NCI-H82 treated with DMSO at 0.1 percent for 48 hours (cell line): ENCODE results near the gene CDPF1.
A peak's percentile ranks its signal among the peaks of the same experiment; 100 is the strongest.

Source experiments
- DNase-seq: peaks from one replicate; lab custom pipeline; 2025; ENCODE audit not compliant: unreplicated experiment; lab: John Stamatoyannopoulos, UW

CDPF1 gene

GRCh38 chr22:46250035-46250782 lies at the start of gene CDPF1:
CDPF1 (minus strand) TSS chr22:46250293; CDS start chr22:46248284, 2,009 bp downstream.
- no peak for DNase-seq

DNA sequence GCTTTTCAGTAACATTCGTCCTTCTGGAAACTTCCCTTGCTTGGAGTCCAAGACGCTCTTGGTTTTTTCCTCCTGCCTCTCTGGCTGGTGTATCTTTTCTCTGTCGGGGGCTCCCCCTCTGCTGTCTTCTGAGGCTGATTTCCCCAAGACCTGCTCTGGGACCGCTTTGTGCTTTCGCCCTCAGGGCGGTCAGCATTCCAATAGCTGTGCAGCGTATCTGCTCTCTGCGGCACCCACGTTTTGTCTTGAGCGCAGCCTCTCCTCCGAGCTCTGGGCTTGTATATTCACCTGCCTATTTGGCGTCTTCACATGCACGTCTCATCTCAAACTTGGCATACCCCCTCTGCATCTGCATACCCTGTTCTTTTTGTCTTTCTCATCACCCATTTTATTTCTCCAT lies 49.0 kb upstream of the CDPF1 start:
- no peak for DNase-seq

DNA sequence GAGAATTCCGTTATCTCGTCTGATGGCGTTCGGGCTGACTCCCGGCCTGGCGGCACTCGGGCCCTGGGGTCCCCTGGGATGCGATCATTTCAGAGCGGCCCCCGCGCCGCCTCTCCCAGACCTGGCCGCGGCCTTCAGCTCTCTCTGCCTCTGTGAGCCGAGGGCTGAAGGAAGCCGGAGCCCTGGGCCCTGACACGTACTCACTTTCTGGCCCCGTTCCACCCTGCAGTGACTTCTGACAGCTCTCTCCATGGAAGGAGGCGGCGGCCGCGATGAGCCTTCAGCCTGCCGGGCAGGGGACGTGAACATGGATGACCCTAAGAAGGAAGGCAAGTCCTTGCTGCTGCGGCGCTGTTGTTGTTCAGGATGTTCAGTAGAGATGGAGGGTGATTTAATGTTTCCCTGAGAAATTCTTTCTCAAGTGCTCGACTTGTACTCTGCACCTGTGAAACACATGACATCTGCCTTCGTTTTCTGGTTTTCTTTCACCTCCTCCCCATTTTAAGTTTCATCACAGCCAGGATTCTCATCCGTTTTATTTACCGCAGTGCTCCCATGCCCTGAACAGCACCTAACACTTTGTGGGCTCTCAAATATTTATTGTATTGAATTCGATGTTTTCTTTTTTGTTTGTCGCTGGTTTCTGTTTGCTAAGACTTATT lies 47.2 kb upstream of the CDPF1 start:
- no peak for DNase-seq

DNA sequence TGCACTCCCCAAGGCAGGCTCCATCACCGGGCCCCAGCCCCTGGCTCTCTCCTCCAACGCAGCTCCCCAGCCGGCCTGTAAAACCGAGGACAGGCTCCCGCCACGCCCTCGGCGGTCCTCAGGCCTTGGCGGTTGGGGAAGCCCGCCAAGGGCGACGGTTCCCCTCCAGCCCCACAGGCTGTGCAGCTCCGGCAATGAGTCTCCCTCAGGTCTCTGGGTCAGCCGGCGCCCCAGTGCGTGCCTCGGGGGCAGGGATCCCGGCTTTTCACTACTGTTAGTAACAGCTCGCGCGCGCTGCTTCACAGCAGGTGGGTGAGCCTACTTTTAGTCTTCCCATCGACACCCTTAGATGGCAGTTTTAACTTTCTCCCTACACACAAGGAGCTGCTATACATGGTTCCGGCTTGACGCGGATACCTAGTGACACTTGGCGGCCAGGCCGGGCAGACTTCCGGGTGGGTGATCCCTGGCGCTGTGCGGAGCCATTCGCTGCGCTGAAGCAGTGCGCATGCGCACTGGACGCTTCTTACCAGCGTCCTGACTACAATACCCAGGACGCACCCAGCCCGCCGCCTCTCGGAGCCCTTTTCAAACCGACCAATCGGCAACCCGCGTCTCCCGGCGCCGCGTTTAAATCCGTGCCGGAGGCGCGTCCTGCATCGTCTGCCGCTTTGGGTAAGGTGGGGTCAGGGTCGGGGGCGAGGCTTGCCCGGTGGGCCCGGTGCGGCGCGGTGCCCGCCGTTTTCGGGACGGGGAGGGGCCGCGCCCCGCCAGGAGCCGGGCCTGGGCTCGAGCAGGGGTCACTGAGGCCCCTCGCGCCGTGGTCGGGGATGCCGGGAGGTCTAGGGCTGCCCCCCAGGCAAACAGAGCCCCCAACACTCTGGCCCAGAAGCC lies 46.4 kb upstream of the CDPF1 start, which contains the start of gene GTSE1:
Gene GTSE1, plus strand, starts transcription at position 614 of the 894 bp plus-strand sequence. CDS start 531 bp downstream, outside the sequence.
- peak; percentile 79 for DNase-seq

- DNase-seq, result no peak
Observed at GRCh38 chr22:46295277-46295971, 45.3 kb upstream of the CDPF1 start.

DNA sequence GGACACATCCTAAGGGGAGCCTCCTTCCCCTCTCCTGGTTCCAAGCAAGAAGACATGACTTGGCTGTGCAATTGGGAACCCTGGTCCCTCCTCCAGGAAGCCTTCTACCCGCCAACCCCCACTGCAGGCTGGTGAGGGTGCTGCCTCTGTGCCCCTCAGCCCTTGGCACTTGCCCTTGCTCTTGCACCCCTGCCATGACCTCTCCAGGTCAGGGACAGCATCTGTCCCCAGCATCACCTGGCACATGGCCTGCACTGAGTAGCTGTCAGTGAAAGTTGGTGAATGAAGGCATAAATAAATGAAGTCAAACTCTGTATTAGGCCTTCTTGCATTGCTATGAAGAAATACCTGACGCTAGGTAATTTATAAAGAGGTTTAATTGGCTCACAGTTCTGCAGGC lies 44.7 kb upstream of the CDPF1 start:
- no peak for DNase-seq

DNA sequence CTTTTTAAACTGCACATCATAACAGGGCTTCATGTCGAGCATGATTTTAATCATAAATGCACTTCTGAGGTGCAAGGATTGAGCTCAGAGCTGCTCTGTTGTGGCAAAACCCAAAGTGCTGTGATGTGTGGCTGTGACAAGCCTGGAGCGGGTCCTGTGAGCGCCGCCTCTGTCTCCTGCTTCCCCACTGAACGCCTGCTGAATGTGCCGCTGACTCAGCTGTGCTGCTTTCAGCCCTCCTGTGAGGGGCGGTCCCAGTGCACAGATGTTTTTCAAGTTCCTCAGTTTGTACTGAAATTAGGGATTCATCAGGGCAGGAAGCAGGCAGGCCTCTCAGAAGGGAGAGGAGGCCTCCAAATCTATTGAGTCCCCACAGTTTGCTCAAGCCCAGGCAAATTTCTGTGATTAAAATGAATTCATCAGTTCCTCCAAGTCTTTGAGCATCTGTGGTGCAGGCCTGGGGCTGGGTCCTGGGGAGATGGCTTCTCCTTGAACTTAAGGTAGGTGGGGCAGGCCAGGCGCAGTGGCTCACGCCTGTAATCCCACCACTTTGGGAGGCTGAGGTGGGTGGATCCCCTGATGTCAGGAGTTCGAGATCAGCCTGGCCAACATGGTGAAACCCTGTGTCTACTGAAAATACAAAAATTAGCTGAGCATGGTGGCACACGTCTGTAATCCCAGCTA lies 43.6 kb upstream of the CDPF1 start:
- no peak for DNase-seq

DNA sequence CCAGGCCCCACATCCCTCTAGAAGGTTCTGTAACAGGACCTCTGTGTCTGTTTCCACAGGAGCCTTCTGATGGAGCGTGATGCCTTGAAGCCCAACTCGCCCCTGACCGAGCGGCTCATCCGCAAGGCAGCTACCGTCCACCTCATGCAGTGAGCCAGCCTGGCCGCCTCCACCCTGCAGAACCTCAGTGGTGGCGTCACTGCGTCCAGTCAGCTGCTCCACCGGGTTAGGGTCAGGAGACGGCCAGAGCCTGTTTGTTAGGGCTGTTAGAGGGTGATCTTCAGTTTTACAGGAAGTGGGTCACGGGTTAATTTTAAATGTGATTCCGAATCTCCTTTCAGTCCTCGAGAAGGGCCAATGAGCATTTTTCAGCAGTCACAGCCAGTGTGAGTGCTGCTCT lies 42.6 kb upstream of the CDPF1 start:
- no peak for DNase-seq

- no peak for DNase-seq
Observed at GRCh38 chr22:46292173-46292572, 42.1 kb upstream of the CDPF1 start.

- DNase-seq, result no peak
Observed at GRCh38 chr22:46290843-46291785, 41.0 kb upstream of the CDPF1 start.

- no peak for DNase-seq
Observed at GRCh38 chr22:46290121-46290842, 40.2 kb upstream of the CDPF1 start.

- DNase-seq, result no peak
Observed at GRCh38 chr22:46289244-46289891, 39.3 kb upstream of the CDPF1 start.

- no peak for DNase-seq
Observed at GRCh38 chr22:46288846-46289243, 38.8 kb upstream of the CDPF1 start.

DNA sequence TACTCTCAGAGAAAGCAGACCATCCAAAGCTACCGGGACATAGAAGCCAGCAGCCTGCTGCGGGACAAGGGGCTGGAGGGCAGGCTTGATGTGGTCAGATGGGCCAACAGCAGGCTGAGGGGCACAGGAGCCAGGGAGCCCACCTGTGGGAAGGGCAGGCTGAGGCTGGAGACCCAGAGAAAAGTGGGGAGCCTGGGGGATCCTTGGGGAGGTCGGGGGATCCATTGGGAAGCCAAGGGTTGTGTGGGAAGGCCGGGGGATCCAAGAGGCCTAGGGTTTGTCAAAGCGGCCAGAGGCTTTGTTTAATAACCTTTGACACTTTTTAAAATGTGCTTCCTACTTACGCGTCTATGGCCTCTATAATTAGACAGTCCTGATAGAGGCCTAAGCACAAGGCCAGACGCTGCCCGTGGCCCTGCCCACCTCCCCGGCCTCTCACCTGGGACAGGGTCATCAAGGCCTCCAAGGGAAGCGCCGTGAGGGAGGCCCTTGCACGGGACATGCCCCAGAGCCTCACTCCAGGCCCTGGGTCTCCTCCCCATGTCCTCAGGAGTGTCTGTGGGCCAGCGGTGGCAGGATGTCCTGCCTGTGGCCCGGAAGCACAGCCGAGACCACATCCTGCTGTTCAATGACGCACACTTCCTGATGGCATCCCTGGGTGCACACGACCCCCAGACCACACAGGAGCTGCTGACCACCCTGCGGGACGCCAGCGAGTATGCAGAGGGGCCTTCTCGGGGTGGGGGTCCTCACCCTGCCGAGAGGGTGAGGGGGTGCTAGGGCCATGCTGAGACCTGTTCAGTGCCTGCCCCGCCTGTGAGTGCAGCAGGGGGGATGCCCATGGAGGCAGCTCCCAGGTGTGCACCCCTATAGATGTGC lies 38.0 kb upstream of the CDPF1 start:
- DNase-seq, result no peak

- DNase-seq, result no peak
Observed at GRCh38 chr22:46286941-46287872, 37.1 kb upstream of the CDPF1 start.

DNA sequence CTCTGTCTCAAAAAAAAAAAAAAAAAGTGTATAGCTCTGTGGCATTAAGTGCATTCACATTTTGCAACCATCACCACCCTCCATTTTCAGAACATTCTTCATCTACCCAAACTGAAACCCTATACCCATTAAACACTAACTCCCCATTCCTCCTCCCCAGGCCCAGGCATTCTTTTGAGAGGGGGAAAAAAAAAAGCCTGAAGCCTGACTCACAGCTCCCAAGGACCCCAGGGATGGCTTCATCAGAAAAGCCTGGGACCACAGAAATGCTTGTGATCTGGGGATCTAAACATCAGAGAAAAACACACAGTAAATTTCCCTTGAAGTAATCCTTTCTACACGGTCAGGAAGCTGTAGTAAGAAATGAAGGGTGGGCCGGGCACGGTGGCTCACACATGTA lies 35.9 kb upstream of the CDPF1 start:
- no peak for DNase-seq
